GM21723 (cell line): ENCODE data around the gene S1PR1.

Source experiments
- ATAC-seq: cut with Tn5 transposase; IDR thresholded peaks from one replicate; pipeline ENCODE4 v1.9.1; 2021; ENCODE audit warnings: mild to moderate bottlenecking, moderate library complexity; ENCODE audit not compliant: unreplicated experiment

Gene S1PR1

GRCh38 chr1:101245246-101245927 is 8.6 kb downstream of the S1PR1 start:
- no peak for ATAC-seq

- ATAC-seq, result peak; percentile 98
These were observed 10.8 kb downstream of the S1PR1 start for GRCh38 chr1:101247404-101248287.

GRCh38 chr1:101250222-101250621 is 13.4 kb downstream of the S1PR1 start:
- no peak for ATAC-seq

- ATAC-seq, result no peak
These were observed 13.9 kb downstream of the S1PR1 start for GRCh38 chr1:101250656-101251272.

GRCh38 chr1:101251504-101251903 is 14.7 kb downstream of the S1PR1 start:
- no peak for ATAC-seq

- ATAC-seq, result no peak
These were observed 17.3 kb downstream of the S1PR1 start for GRCh38 chr1:101253976-101254674.

- ATAC-seq, result peak; percentile 76
These were observed 20.9 kb downstream of the S1PR1 start for GRCh38 chr1:101257500-101258325.

GRCh38 chr1:101259744-101260148 is 22.9 kb downstream of the S1PR1 start:
- no peak for ATAC-seq

GRCh38 chr1:101260556-101261350 is 23.9 kb downstream of the S1PR1 start:
- no peak for ATAC-seq

GRCh38 chr1:101261623-101262022 is 24.8 kb downstream of the S1PR1 start:
- ATAC-seq, result no peak

GRCh38 chr1:101262060-101262459 is 25.2 kb downstream of the S1PR1 start:
- ATAC-seq, result no peak

GRCh38 chr1:101262630-101263348 is 26.0 kb downstream of the S1PR1 start:
- ATAC-seq, result peak; percentile 41

GRCh38 chr1:101264697-101265096 is 27.9 kb downstream of the S1PR1 start:
- ATAC-seq, result no peak

- no peak for ATAC-seq
These were observed 28.9 kb downstream of the S1PR1 start for GRCh38 chr1:101265684-101266083.

GRCh38 chr1:101267082-101267481 is 30.3 kb downstream of the S1PR1 start:
- no peak for ATAC-seq

- ATAC-seq, result no peak
These were observed 32.1 kb downstream of the S1PR1 start for GRCh38 chr1:101268893-101269292.

GRCh38 chr1:101275672-101276071 is 38.9 kb downstream of the S1PR1 start:
- ATAC-seq, result no peak

- ATAC-seq, result no peak
These were observed 40.0 kb downstream of the S1PR1 start for GRCh38 chr1:101276818-101277217.

GRCh38 chr1:101278238-101278637 is 41.4 kb downstream of the S1PR1 start:
- no peak for ATAC-seq
